ENCODE measurements around the gene PCSK1N.
"Not testable (repeated sequence)": the region's sequence is repeated elsewhere in the genome, so short reads cannot be mapped to it uniquely, and the experiment has no call there.

PCSK1N gene

GRCh38 chrX:48829016-48829735, 6.2 kb downstream of the PCSK1N start:
- no peak overlapping the region for H3K4me3 ChIP-seq (ENCODE audit: low read depth, low read length)
- no peak for DNase-seq (ENCODE audit: low read depth)
- TF ChIP-seq CTCF (conservative IDR thresholded peaks at IDR 0.05; ENCODE audit: low read depth, low read length), result no peak

- no peak for TF ChIP-seq CTCF (conservative IDR thresholded peaks at IDR 0.05; ENCODE audit: low read depth, low read length)
- no peak overlapping the region for H3K4me3 ChIP-seq (ENCODE audit: low read depth, low read length)
- DNase-seq (ENCODE audit: low read depth), result no peak
Observed at GRCh38 chrX:48827654-48827968, 7.8 kb downstream of the PCSK1N start.

GRCh38 chrX:48826876-48827653, 8.3 kb downstream of the PCSK1N start:
- DNase-seq (ENCODE audit: low read depth), result no peak
- no peak overlapping the region for H3K4me3 ChIP-seq (ENCODE audit: low read depth, low read length)
- TF ChIP-seq CTCF (conservative IDR thresholded peaks at IDR 0.05; ENCODE audit: low read depth, low read length), result no peak

- DNase-seq (ENCODE audit: low read depth), result no peak
- no peak for TF ChIP-seq CTCF (conservative IDR thresholded peaks at IDR 0.05; ENCODE audit: low read depth, low read length)
- no peak within 1 kb of the TSS for H3K4me3 ChIP-seq (ENCODE audit: low read depth, low read length)
Observed at GRCh38 chrX:48826135-48826875, 9.1 kb downstream of the PCSK1N start, which contains the start of gene ERAS. Gene ERAS, plus strand, starts transcription at chrX:48826513. Its CDS starts 2,611 bp downstream, at chrX:48829124.

DNA sequence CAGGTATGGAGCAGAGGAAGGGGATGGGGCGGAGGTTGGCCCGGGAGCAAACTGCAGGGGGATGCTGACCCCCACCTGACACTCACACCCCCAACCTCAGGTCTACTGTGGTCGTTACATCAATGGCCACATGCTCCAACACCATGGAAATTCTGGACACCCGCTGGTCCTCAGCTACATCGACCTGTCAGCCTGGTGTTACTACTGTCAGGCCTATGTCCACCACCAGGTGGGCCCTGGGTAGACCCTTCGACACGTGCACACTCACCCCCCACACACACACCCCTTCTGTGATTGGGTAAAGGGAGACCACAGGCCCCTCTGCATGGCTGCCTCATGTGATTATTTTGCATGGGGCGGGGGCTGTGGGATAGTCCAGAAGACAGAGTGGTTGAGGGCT, 11.3 kb downstream of the PCSK1N start:
- no peak overlapping the region for H3K4me3 ChIP-seq (ENCODE audit: low read depth, low read length)
- DNase-seq (ENCODE audit: low read depth), result no peak
- TF ChIP-seq CTCF (conservative IDR thresholded peaks at IDR 0.05; ENCODE audit: low read depth, low read length), result no peak

DNA sequence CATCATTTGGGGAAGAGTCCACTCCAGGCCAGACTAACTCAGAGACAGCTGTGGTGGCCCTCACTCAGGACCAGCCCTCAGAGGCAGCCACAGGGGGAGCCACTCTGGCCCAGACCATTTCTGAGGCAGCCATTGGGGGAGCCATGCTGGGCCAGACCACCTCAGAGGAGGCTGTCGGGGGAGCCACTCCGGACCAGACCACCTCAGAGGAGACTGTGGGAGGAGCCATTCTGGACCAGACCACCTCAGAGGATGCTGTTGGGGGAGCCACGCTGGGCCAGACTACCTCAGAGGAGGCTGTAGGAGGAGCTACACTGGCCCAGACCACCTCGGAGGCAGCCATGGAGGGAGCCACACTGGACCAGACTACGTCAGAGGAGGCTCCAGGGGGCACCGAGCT, 12.4 kb downstream of the PCSK1N start:
- DNase-seq (ENCODE audit: low read depth), result no peak
- no peak for TF ChIP-seq CTCF (conservative IDR thresholded peaks at IDR 0.05; ENCODE audit: low read depth, low read length)
- H3K4me3 ChIP-seq (ENCODE audit: low read depth, low read length), result no peak overlapping the region

DNA sequence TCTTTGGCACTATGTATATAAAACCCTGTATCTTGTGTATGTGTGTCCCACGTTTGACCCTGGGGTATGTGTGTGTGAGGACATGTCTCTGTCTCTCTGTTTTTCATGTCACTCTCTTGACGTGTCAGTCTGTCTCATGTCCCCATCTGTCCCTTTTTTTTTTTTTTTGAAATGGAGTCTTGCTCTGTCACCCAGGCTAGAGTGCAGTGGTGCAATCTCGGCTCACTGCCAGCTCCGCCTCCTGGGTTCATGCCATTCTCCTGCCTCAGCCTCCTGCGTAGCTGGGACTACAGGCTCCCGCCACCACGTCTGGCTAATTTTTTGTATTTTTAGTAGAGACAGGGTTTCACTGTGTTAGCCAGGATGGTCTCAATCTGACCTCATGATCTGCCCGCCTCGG, 16.0 kb downstream of the PCSK1N start:
- not testable (repeated sequence) for DNase-seq (ENCODE audit: low read depth); H3K4me3 ChIP-seq (ENCODE audit: low read depth, low read length)

All from choroid plexus epithelial cell (primary cell).